OCI-LY7 (cell line): Measurements from ENCODE around the gene NSRP1. TPM values are rescaled to one million over a fixed set of nuclear protein-coding genes. Genes with fewer than 3 reads are reported as not detected.

Experiments used
- BruUV-seq: library from RNA; stranded (reverse); fragments of 400-500 nt; replicated peaks from 2 replicates; lab custom pipeline; 2021; lab: Mats Ljungman, UMichigan
- CTCF ChIA-PET: fragments of 300-600 bp; sonication (Branson Sonifier 250); formaldehyde crosslinking; loops from one replicate; lab custom pipeline; 2022; ENCODE audit warnings: antibody characterized with exemption; ENCODE audit not compliant: unreplicated experiment; lab: Charles Lee
- POLR2A ChIA-PET: fragments of 300-600 bp; sonication (Branson Sonifier 250); formaldehyde crosslinking; loops from one replicate; lab custom pipeline; 2022; ENCODE audit warnings: antibody characterized with exemption; lab: Charles Lee
- DNase-seq: peaks from one replicate; pipeline ENCODE4 v3.0.0-alpha.2; 2015; ENCODE audit warnings: low spot score
- H2AFZ ChIP-seq: fragments of 200-600 bp; sonication (generic), shearing (Covaris generic); 2 replicates; pipeline ENCODE4 v1.6.1; 2014; ENCODE audit warnings: mild to moderate bottlenecking, antibody characterized with exemption, low read length, moderate library complexity
- H3K27ac ChIP-seq: fragments of 200-600 bp; sonication (generic); 2 replicates; pipeline ENCODE4 v1.5.1; 2014; ENCODE audit warnings: mixed run types, low read depth, mild to moderate bottlenecking, moderate library complexity, low read length, inconsistent platforms; ENCODE audit not compliant: poor library complexity, severe bottlenecking
- H3K36me3 ChIP-seq: fragments of 200-600 bp; sonication (generic); 2 replicates; pipeline ENCODE4 v1.6.1; 2014; ENCODE audit warnings: mild to moderate bottlenecking, antibody characterized with exemption, low read length, moderate library complexity, mixed read lengths; ENCODE audit not compliant: insufficient read depth
- H3K4me1 ChIP-seq: fragments of 200-600 bp; sonication (generic); 2 replicates; pipeline ENCODE4 v1.5.1; 2014; ENCODE audit warnings: mild to moderate bottlenecking, low read length; ENCODE audit not compliant: insufficient read depth, poor library complexity, severe bottlenecking
- H3K4me2 ChIP-seq: fragments of 200-600 bp; sonication (generic); 2 replicates; pipeline ENCODE4 v1.6.1; 2014; ENCODE audit warnings: mild to moderate bottlenecking, low read length
- H3K4me3 ChIP-seq: fragments of 200-600 bp; sonication (generic); 2 replicates; pipeline ENCODE4 v1.5.1; 2014; ENCODE audit warnings: mild to moderate bottlenecking, low read depth, low read length; ENCODE audit not compliant: poor library complexity, severe bottlenecking
- H3K79me2 ChIP-seq: fragments of 200-600 bp; sonication (generic); 2 replicates; pipeline ENCODE4 v1.6.1; 2016; ENCODE audit warnings: low read depth, mild to moderate bottlenecking, low read length, moderate library complexity, mixed read lengths; ENCODE audit not compliant: insufficient read depth
- H3K9me2 ChIP-seq: fragments of 200-600 bp; sonication (generic); 2 replicates; pipeline ENCODE4 v1.6.1; 2016; ENCODE audit warnings: mild to moderate bottlenecking, low read length, mixed read lengths; ENCODE audit not compliant: insufficient read depth
- H3K9me3 ChIP-seq: fragments of 200-600 bp; sonication (generic); 2 replicates; pipeline ENCODE4 v1.6.1; 2014; ENCODE audit warnings: mild to moderate bottlenecking, mixed run types, low read length, mixed read lengths
- H4K20me1 ChIP-seq: fragments of 200-600 bp; sonication (generic); 2 replicates; pipeline ENCODE4 v1.6.1; 2014; ENCODE audit warnings: mild to moderate bottlenecking, antibody characterized with exemption, low read length, moderate library complexity, mixed read lengths; ENCODE audit not compliant: insufficient read depth
- CTCF ChIP-seq: fragments of 200-600 bp; sonication (generic); conservative IDR thresholded peaks from 2 replicates; pipeline ENCODE4 v1.5.1; 2014; ENCODE audit warnings: mild to moderate bottlenecking, antibody characterized with exemption, low read length, moderate library complexity, mixed read lengths
- EZH2phosphoT487 ChIP-seq: fragments of 200-600 bp; sonication (generic); IDR thresholded peaks from 2 replicates; pipeline ENCODE4 v1.6.1; 2018; ENCODE audit warnings: low read depth, borderline replicate concordance, mild to moderate bottlenecking, mixed run types, antibody characterized with exemption, low read length, moderate library complexity, mixed read lengths
- intact Hi-C: fragments of 100-400 bp; cut with micrococcal nuclease; formaldehyde crosslinking; loops from one replicate; pipeline ENCODE4 v1.10.0; 2022; ENCODE audit not compliant: unreplicated experiment
- total RNA-seq, 2 experiments: library from RNA; depleted of rRNA in 1 of 2; stranded (reverse); fragments of >200 nt in 1 of 2; shearing (Covaris generic) in 1 of 2; gene quantifications; 2 replicates each; pipeline ENCODE4 v1.2.3, GENCODE V29; 2014 to 2022

Gene NSRP1
- total RNA-seq, 2 experiments from 2014 or later, result 18.6 to 44.1 TPM

DNA sequence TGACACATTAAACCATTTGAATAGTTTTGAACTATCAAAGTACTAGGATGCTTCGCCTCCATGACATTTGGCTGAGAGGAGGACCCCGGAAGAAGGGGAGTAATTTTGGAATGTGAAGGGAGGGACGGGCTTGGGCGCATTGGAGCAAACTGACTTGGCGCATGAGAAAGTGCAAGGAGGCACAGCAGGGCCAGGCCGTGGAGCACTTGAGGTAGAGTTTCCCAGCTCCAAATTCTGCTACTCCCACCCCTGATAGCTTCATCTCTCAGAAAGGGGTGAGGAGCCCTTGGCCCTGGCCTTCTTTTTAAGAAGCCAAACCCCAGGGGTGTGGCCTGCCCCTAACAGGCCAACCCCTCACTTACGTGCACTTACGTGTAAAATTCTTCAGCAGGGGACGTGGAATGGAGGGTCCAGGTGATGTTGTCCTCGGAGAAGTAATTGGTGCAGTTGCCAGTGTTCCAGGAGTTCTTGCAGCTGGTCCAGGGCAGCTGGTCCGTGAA, 101.2 kb downstream of the NSRP1 start:
- intact Hi-C loops, result no loop called here
- no peak for DNase-seq
- Histone ChIP-seq H3K9me2 (no peaks in the 10 kb centered on the region), H2AFZ (no peak overlapping the region), H3K27ac (no peak overlapping the region), H3K4me3 (no peak overlapping the region), H4K20me1 (no peaks in the 10 kb centered on the region), H3K36me3 (no peaks in the 10 kb centered on the region), H3K4me1 (no peaks in the 10 kb centered on the region), H3K79me2 (no peaks in the 10 kb centered on the region), H3K9me3 (no peaks in the 10 kb centered on the region), H3K4me2 (no peak overlapping the region)
- CTCF ChIA-PET, result no interaction called here
- POLR2A ChIA-PET, result no interaction called here
- TF ChIP-seq EZH2phosphoT487, result no peak
- no peak for TF ChIP-seq CTCF
- no TSS peak for BruUV-seq

GRCh38 chr17:30218799-30219198, 102.2 kb downstream of the NSRP1 start:
- Histone ChIP-seq H3K4me3 (no peak overlapping the region), H2AFZ (no peak overlapping the region), H3K79me2 (no peaks in the 10 kb centered on the region), H4K20me1 (no peaks in the 10 kb centered on the region), H3K27ac (no peak overlapping the region), H3K4me1 (no peaks in the 10 kb centered on the region), H3K36me3 (no peaks in the 10 kb centered on the region), H3K4me2 (no peak overlapping the region), H3K9me2 (no peaks in the 10 kb centered on the region), H3K9me3 (no peaks in the 10 kb centered on the region)
- intact Hi-C loops, result no loop called here
- no peak for DNase-seq
- ChIA-PET CTCF (no interaction called here), POLR2A (no interaction called here)
- no peak for TF ChIP-seq EZH2phosphoT487
- no peak for TF ChIP-seq CTCF
- BruUV-seq, result no TSS peak

DNA sequence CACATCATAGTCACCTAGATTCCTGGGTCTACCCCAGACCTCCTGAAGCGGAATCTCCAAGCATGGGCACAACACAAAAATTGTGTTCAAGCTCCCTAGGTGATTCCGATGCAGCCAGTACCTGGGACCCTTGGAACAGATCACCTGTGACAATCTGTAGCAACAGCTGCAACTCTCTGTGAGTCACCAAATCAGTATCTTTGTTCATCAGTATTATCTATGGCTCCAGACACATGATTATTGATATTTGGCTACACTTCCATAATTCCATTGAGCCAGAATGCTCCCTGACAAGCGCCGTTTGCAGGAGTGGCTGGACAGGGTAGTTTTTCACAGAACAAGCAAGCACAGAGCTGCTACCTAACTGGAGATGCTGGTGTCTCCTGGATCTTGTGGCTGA, 102.7 kb downstream of the NSRP1 start:
- Histone ChIP-seq H3K27ac (no peak overlapping the region), H3K9me3 (no peaks in the 10 kb centered on the region), H3K79me2 (no peaks in the 10 kb centered on the region), H3K4me2 (no peak overlapping the region), H3K36me3 (no peaks in the 10 kb centered on the region), H4K20me1 (no peaks in the 10 kb centered on the region), H2AFZ (no peak overlapping the region), H3K4me3 (no peak overlapping the region), H3K4me1 (no peaks in the 10 kb centered on the region), H3K9me2 (no peaks in the 10 kb centered on the region)
- no peak for DNase-seq
- BruUV-seq, result no TSS peak
- intact Hi-C loops, result no loop called here
- TF ChIP-seq CTCF, result no peak
- TF ChIP-seq EZH2phosphoT487, result no peak
- ChIA-PET CTCF (no interaction called here), POLR2A (no interaction called here)
